Stomach (tissue), 4 donors: ENCODE data around the gene COP1.
"Not testable (repeated sequence)": the region's sequence is repeated elsewhere in the genome, so short reads cannot be mapped to it uniquely, and the experiment has no call there.

ENCODE experiments used
- EP300 ChIP-seq: sonication (generic); formaldehyde crosslinking; IDR thresholded peaks from one replicate; pipeline ENCODE4 v1.6.1; 2017; ENCODE audit warnings: antibody characterized with exemption
- POLR2AphosphoS5 ChIP-seq, 3 donors: sonication (generic); formaldehyde crosslinking; IDR thresholded peaks; one replicate each; pipeline ENCODE4 v1.6.1; 2016; ENCODE audit warnings: antibody characterized with exemption in 3 of 3
- TF ChIP-seq, protein P1 (sequence below), 7 experiments: fragments of 450-650 bp in 4 of 7; fragments of 200-600 bp in 3 of 7; sonication (generic) in 3 of 7; IDR thresholded peaks; one replicate each; pipeline ENCODE4 v1.5.1; 2016 to 2019; ENCODE audit warnings: antibody characterized with exemption in 7 of 7, control low read depth in 2 of 7, mild to moderate bottlenecking in 1 of 7

DNA sequence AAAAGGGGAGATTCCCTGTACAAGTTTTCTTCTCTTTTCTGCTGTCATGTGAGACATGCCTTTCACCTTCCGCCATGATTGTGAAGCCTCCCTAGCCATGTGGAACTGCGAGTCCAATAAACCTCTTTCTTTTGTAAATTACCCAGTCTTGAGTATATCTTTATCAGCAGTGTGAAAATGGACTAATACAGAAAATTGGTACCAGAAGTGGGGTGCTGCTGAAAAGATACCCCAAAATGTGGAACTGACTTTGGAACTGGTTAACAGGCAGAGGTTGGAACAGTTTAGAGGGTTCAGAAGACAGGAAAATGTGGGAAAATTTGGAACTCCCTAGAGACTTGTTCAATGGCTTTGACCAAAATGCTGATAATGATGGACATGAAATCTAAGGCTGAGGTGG is 223.7 kb downstream of the COP1 start:
- TF ChIP-seq EP300; POLR2AphosphoS5 (IDR thresholded peaks at IDR 0.05): not testable (repeated sequence)
- TF ChIP-seq, protein P1, sequence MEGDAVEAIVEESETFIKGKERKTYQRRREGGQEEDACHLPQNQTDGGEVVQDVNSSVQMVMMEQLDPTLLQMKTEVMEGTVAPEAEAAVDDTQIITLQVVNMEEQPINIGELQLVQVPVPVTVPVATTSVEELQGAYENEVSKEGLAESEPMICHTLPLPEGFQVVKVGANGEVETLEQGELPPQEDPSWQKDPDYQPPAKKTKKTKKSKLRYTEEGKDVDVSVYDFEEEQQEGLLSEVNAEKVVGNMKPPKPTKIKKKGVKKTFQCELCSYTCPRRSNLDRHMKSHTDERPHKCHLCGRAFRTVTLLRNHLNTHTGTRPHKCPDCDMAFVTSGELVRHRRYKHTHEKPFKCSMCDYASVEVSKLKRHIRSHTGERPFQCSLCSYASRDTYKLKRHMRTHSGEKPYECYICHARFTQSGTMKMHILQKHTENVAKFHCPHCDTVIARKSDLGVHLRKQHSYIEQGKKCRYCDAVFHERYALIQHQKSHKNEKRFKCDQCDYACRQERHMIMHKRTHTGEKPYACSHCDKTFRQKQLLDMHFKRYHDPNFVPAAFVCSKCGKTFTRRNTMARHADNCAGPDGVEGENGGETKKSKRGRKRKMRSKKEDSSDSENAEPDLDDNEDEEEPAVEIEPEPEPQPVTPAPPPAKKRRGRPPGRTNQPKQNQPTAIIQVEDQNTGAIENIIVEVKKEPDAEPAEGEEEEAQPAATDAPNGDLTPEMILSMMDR (IDR thresholded peaks at IDR 0.05) = not testable (repeated sequence)
